Fibroblast of villous mesenchyme (primary cell): ENCODE data around the gene STOX2. TPM values are rescaled to one million over a fixed set of nuclear protein-coding genes. Genes with fewer than 3 reads are reported as not detected.

Source experiments
- DNase-seq: peaks from one replicate; pipeline ENCODE4 v3.0.0-alpha.2; 2010; ENCODE audit warnings: low read depth
- H3K4me3 ChIP-seq: 2 replicates; pipeline ENCODE4 v1.5.1; 2011; ENCODE audit warnings: low read depth, mild to moderate bottlenecking, low read length
- CTCF ChIP-seq: IDR thresholded peaks from 2 replicates; pipeline ENCODE4 v1.5.1; 2012; ENCODE audit warnings: low read depth, mild to moderate bottlenecking, low read length; ENCODE audit not compliant: insufficient read depth
- total RNA-seq: library from RNA; depleted of rRNA; stranded (reverse); fragments of >200 nt; gene quantifications from 2 replicates; pipeline ENCODE4 v1.2.3, GENCODE V29; 2012

Gene STOX2
- total RNA-seq, 1 donor: 0.43 TPM

GRCh38 chr4:183873409-183874185, 31.5 kb upstream of the STOX2 start:
- no peak for TF ChIP-seq CTCF
- H3K4me3 ChIP-seq: no peak overlapping the region
- no peak for DNase-seq

- H3K4me3 ChIP-seq: no peak overlapping the region
- DNase-seq: no peak
- TF ChIP-seq CTCF: no peak
Measured at GRCh38 chr4:183875251-183875825, 29.8 kb upstream of the STOX2 start.

GRCh38 chr4:183876268-183876934, 28.7 kb upstream of the STOX2 start:
- peak; percentile 51 for DNase-seq
- H3K4me3 ChIP-seq: peak overlapping the region; percentile 47
- TF ChIP-seq CTCF: no peak

- no peak overlapping the region for H3K4me3 ChIP-seq
- no peak for DNase-seq
- TF ChIP-seq CTCF: no peak
Measured at GRCh38 chr4:183878251-183878970, 26.7 kb upstream of the STOX2 start.

GRCh38 chr4:183885205-183885720, 19.8 kb upstream of the STOX2 start:
- no peak for TF ChIP-seq CTCF
- no peak for DNase-seq
- no peak overlapping the region for H3K4me3 ChIP-seq

- DNase-seq: no peak
- H3K4me3 ChIP-seq: no peak overlapping the region
- TF ChIP-seq CTCF: no peak
Measured at GRCh38 chr4:183887351-183887750, 17.8 kb upstream of the STOX2 start.
